ENCODE data around the gene SLC37A1. TPM values are rescaled to one million over a fixed set of nuclear protein-coding genes. Genes with fewer than 3 reads are reported as not detected.

The SLC37A1 gene
- total RNA-seq, 1 experiment from 2014 or later, result 37.7 TPM

DNA sequence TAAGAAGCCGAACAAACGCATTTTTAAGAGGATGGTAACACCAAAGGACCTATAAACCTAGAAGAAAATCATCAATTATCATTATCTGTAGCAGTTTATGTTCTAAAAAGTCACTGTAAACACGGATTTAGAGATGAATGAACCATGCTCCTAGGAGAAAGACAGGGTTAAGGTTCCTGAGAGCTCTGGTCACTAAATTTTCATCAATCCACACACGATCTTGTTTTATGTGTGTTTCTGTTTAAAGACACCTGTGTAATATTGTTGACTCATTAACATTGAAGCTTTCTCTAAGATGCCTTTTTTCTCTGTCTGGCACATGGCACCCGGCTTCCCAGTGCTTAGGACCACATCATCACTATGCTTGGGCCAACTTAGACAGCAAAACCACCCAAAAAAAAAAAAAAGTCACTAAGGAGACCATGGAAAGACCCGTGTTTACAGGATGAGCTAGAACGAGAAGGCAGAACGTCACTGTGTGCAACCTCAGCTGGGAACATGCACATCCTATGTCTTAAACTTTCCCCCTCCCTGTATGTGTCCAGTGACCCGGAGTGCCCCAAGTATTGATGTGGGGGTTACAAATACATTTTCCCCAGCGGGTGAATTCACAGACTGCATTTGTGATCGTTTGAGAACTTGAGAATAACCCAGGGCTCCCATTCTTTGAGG, 84.0 kb downstream of the SLC37A1 start:
- H2BK20ac ChIP-seq (ENCODE audit: low read depth, low read length, poor library complexity, severe bottlenecking), result no peak overlapping the region
- H3K27me3 Mint-ChIP-seq (ENCODE audit: low read depth), result peaks cover 55% of the 10 kb centered on the region
- H3T11ph ChIP-seq (ENCODE audit: low read length), result no peak overlapping the region
- no peaks in the 10 kb centered on the region for H3K9me3 ChIP-seq (ENCODE audit: control insufficient read depth, low read depth, low read length)
- H3K27me3 ChIP-seq (ENCODE audit: insufficient read depth, low read length), result no peaks in the 10 kb centered on the region
- peaks cover 0 to 3% (median 0%) of the 10 kb centered on the region in 3 experiments; a peak in 1 of 7 replicates for H3K36me3 Mint-ChIP-seq (ENCODE audit: insufficient read depth in 1 of 3, low read depth in 3 of 3)
- H3K9ac ChIP-seq (ENCODE audit: extremely low read depth, insufficient read length, low read length), result no peak overlapping the region
- no peak overlapping the region for H3K4me3 Mint-ChIP-seq
- no peaks in the 10 kb centered on the region for H3K79me1 ChIP-seq (ENCODE audit: insufficient read depth, low read depth, low read length, poor library complexity, severe bottlenecking)
- H3K4me1 ChIP-seq (ENCODE audit: insufficient read depth, low read length), result no peaks in the 10 kb centered on the region
- no peak overlapping the region for H2AFZ ChIP-seq (ENCODE audit: low read length)
- H3K18ac ChIP-seq (ENCODE audit: insufficient read length, low read depth, low read length), result no peak overlapping the region
- no peak overlapping the region for H3K4ac ChIP-seq (ENCODE audit: low read depth, low read length)
- H2BK120ac ChIP-seq (ENCODE audit: low read depth, low read length, poor library complexity, severe bottlenecking), result no peak overlapping the region
- no peak overlapping the region for H3K27ac Mint-ChIP-seq
- no peak overlapping the region for H4K5ac ChIP-seq (ENCODE audit: insufficient read length, low read depth, low read length)
- no peak overlapping the region for H4K91ac ChIP-seq (ENCODE audit: insufficient read length, low read depth, low read length)
- H3K56ac ChIP-seq (ENCODE audit: insufficient read length, low read depth, low read length), result no peak overlapping the region
- no peak overlapping the region for H3K14ac ChIP-seq (ENCODE audit: insufficient read depth, low read length)
- H3K4me2 ChIP-seq (ENCODE audit: insufficient read depth, insufficient read length, low read length), result no peak overlapping the region
- H3K9me3 Mint-ChIP-seq, result peaks cover 5 to 8% of the 10 kb centered on the region in 2 experiments; a peak in 3 of 5 replicates
- no peak overlapping the region for H4K8ac ChIP-seq (replicated peaks; ENCODE audit: insufficient read length, low read depth, low read length)
- H3K27ac ChIP-seq (ENCODE audit: insufficient read length, low read depth, low read length), result no peak overlapping the region
- H2AK5ac ChIP-seq (ENCODE audit: insufficient read length, low read length), result no peak overlapping the region
- no peak overlapping the region for H2BK15ac ChIP-seq (ENCODE audit: low read depth, low read length)
- no peak overlapping the region for H3K23ac ChIP-seq (ENCODE audit: insufficient read length, low read depth, low read length)
- H3K4me1 Mint-ChIP-seq, result peaks cover 2% of the 10 kb centered on the region in 2 experiments
- TF ChIP-seq, protein P1, sequence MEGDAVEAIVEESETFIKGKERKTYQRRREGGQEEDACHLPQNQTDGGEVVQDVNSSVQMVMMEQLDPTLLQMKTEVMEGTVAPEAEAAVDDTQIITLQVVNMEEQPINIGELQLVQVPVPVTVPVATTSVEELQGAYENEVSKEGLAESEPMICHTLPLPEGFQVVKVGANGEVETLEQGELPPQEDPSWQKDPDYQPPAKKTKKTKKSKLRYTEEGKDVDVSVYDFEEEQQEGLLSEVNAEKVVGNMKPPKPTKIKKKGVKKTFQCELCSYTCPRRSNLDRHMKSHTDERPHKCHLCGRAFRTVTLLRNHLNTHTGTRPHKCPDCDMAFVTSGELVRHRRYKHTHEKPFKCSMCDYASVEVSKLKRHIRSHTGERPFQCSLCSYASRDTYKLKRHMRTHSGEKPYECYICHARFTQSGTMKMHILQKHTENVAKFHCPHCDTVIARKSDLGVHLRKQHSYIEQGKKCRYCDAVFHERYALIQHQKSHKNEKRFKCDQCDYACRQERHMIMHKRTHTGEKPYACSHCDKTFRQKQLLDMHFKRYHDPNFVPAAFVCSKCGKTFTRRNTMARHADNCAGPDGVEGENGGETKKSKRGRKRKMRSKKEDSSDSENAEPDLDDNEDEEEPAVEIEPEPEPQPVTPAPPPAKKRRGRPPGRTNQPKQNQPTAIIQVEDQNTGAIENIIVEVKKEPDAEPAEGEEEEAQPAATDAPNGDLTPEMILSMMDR (conservative IDR thresholded peaks at IDR 0.05), result no peak
- H3K79me2 ChIP-seq (ENCODE audit: insufficient read depth, low read length), result no peaks in the 10 kb centered on the region
- H2BK5ac ChIP-seq (ENCODE audit: insufficient read length, low read length), result no peak overlapping the region
- H3K23me2 ChIP-seq (ENCODE audit: insufficient read length, low read depth, low read length, poor library complexity, severe bottlenecking), result no peaks in the 10 kb centered on the region
- DNase-seq, result no peak
- no CpG with 5 or more reads among the region's 11 CpGs for WGBS (ENCODE audit: extremely low coverage, insufficient read length, low lambda C conversion rate)
- no peak overlapping the region for H2BK12ac ChIP-seq (ENCODE audit: insufficient read length, low read depth, low read length)
- H4K20me1 ChIP-seq (ENCODE audit: control insufficient read depth, insufficient read depth, insufficient read length), result no peaks in the 10 kb centered on the region
